HepG2 (cell line): ENCODE results near the gene MFGE8. TPM values are rescaled to one million over a fixed set of nuclear protein-coding genes. Genes with fewer than 3 reads are reported as not detected.

Experiments used
- ATAC-seq: fragments of 200-7000 bp; cut with Tn5 transposase; 3 replicates; pipeline ENCODE4 v1.9.1; 2020; ENCODE audit warnings: mild to moderate bottlenecking, moderate library complexity
- BruUV-seq: library from RNA; stranded (reverse); fragments of 400-500 nt; replicated peaks from 2 replicates; lab custom pipeline; 2021; lab: Mats Ljungman, UMichigan
- CTCF ChIA-PET: fragments of 300-600 bp; formaldehyde crosslinking; extraction: SDS; loops from one replicate; lab custom pipeline; 2021; ENCODE audit warnings: low total read pairs, inconsistent platforms, low intra/inter-chr PET ratio; lab: Yijun Ruan, JAX
- POLR2A ChIA-PET: fragments of 350-600 bp; sonication (Branson Sonifier 250); formaldehyde crosslinking; loops from one replicate; lab custom pipeline; 2020; ENCODE audit warnings: antibody characterized with exemption, inconsistent platforms; lab: Yijun Ruan, JAX
- DNase-seq: peaks from one replicate; pipeline ENCODE4 v3.0.0-alpha.2; 2015; ENCODE audit warnings: low spot score
- FAIRE-seq: peaks from 3 replicates; lab custom pipeline; 2011; peaks lifted over from hg19 to GRCh38; lab: Jason Lieb, UNC
- H2AFZ ChIP-seq: one replicate; pipeline ENCODE4 v1.6.1; 2011; ENCODE audit warnings: low read length, inconsistent platforms
- H3K27ac ChIP-seq: fragments of 300-600 bp; 3 replicates; pipeline ENCODE4 v1.8.0; 2011; ENCODE audit warnings: mixed run types, mild to moderate bottlenecking, mixed read lengths, low read length, inconsistent platforms; ENCODE audit not compliant: insufficient read depth; ENCODE audit errors: extremely low read length
- H3K27me3 ChIP-seq, 2 experiments: fragments of 200-600 bp in 1 of 2; 2 replicates in 1 of 2; 3 replicates in 1 of 2; pipeline versions ENCODE4 v1.6.0 to v1.8.0; 2011; ENCODE audit warnings: low read length in 2 of 2, mild to moderate bottlenecking in 2 of 2, moderate library complexity in 2 of 2, inconsistent platforms in 1 of 2; ENCODE audit not compliant: insufficient read depth in 2 of 2, control insufficient read depth in 1 of 2
- H3K36me3 ChIP-seq, 2 experiments: fragments of 200-600 bp in 1 of 2; replicated peaks in 1 of 2; 2 replicates in 1 of 2; 3 replicates in 1 of 2; pipeline versions ENCODE4 v1.5.1 to v1.8.0; 2011; ENCODE audit warnings: low read length in 2 of 2, inconsistent platforms in 1 of 2; ENCODE audit not compliant: insufficient read depth in 2 of 2, control insufficient read depth in 1 of 2
- H3K4me1 ChIP-seq: 2 replicates; pipeline ENCODE4 v1.5.1; 2012; ENCODE audit warnings: low read length, inconsistent platforms; ENCODE audit not compliant: insufficient read depth
- H3K4me2 ChIP-seq: 2 replicates; pipeline ENCODE4 v1.6.0; 2011; ENCODE audit warnings: low read depth, low read length, inconsistent platforms
- H3K4me3 ChIP-seq, 3 experiments: fragments of 200-600 bp in 1 of 3; sonication (generic), shearing (Covaris generic) in 1 of 3; replicated peaks in 1 of 3; 2 replicates each; pipeline ENCODE4 v1.5.1; 2011 to 2016; ENCODE audit warnings: low read length in 3 of 3, inconsistent platforms in 2 of 3, low read depth in 2 of 3, mild to moderate bottlenecking in 2 of 3, control low read depth in 1 of 3, mixed read lengths in 1 of 3; ENCODE audit not compliant: insufficient read depth in 1 of 3
- H3K79me2 ChIP-seq: one replicate; pipeline ENCODE4 v1.6.1; 2011; ENCODE audit warnings: low read length, inconsistent platforms; ENCODE audit not compliant: insufficient read depth
- H3K9ac ChIP-seq: 2 replicates; pipeline ENCODE4 v1.6.0; 2011; ENCODE audit warnings: mild to moderate bottlenecking, low read depth, low read length, inconsistent platforms; ENCODE audit not compliant: insufficient read depth
- H3K9me3 ChIP-seq: 2 replicates; pipeline ENCODE4 v1.5.1; 2012; ENCODE audit warnings: mild to moderate bottlenecking, low read length
- H4K20me1 ChIP-seq: 2 replicates; pipeline ENCODE4 v1.6.0; 2011; ENCODE audit warnings: inconsistent platforms, mild to moderate bottlenecking, low read length, moderate library complexity; ENCODE audit not compliant: insufficient read depth
- ADNP ChIP-seq: sonication (generic); formaldehyde crosslinking; IDR thresholded peaks from 2 replicates; pipeline ENCODE4 v1.4.0; 2020; ENCODE audit warnings: missing genetic modification reagents
- ARNTL ChIP-seq: sonication (generic); formaldehyde crosslinking; IDR thresholded peaks from 2 replicates; pipeline ENCODE4 v1.4.0; 2020; ENCODE audit warnings: mild to moderate bottlenecking, missing genetic modification reagents
- MTA3 ChIP-seq: sonication (generic); formaldehyde crosslinking; IDR thresholded peaks from 2 replicates; pipeline ENCODE4 v1.4.0; 2020; ENCODE audit warnings: missing genetic modification reagents
- WGBS: methylation state at CpG from one replicate; pipeline ENCODE4 v1.1.6; 2017; ENCODE audit warnings: low lambda C conversion rate; 5-methylcytosine and 5-hydroxymethylcytosine counted together
- in situ Hi-C: cut with HindIII; loops from 2 replicates; pipeline ENCODE4 v1.10.0; 2017; ENCODE audit warnings: low pct_unique_long_range_greater_than_20kb; ENCODE audit not compliant: extremely low pct_ligation_motif_present
- intact Hi-C: fragments of 100-400 bp; cut with micrococcal nuclease; formaldehyde crosslinking; loops from one replicate; pipeline ENCODE4 v1.10.0; 2022; ENCODE audit not compliant: unreplicated experiment
- polyA plus RNA-seq, 8 experiments: library from polyadenylated mRNA; depleted of rRNA in 3 of 8; stranded (reverse) in 7 of 8; unstranded in 1 of 8; fragments of >200 nt; fragmentation: Illumina TruSeq in 4 of 8; extraction: Trizol in 4 of 8; gene quantifications; 2 replicates each; pipeline versions ENCODE4 v1.2.1 to v1.2.3, GENCODE V29; 2011 to 2016; ENCODE audit warnings: low read depth in 4 of 8, missing spikeins in 1 of 8, mixed read lengths in 1 of 8; ENCODE audit not compliant: insufficient read depth in 1 of 8
- total RNA-seq, 5 experiments: library from RNA; depleted of rRNA; stranded (reverse); fragments of >200 nt; fragmentation: Illumina TruSeq; extraction: Trizol; gene quantifications; 2 replicates each; pipeline ENCODE4 v1.2.3, GENCODE V29; 2016; ENCODE audit warnings: low read depth in 1 of 5
- TF ChIP-seq, protein P1 (sequence below), 2 experiments: fragments of 450-650 bp in 1 of 2; sonication (generic) in 1 of 2; formaldehyde crosslinking; IDR thresholded peaks; 2 replicates each; pipeline versions ENCODE4 v1.5.0 to v1.8.0; 2020 to 2022; ENCODE audit warnings: mild to moderate bottlenecking in 1 of 2, missing genetic modification reagents in 1 of 2
- TF ChIP-seq, protein P2 (sequence below): IDR thresholded peaks from 2 replicates; pipeline ENCODE4 v1.6.1; 2016; ENCODE audit warnings: low read depth, missing genetic modification reagents, missing compliant biosample characterization
- TF ChIP-seq, protein P3 (sequence below): sonication (generic); formaldehyde crosslinking; IDR thresholded peaks from 2 replicates; pipeline ENCODE4 v1.4.0; 2020; ENCODE audit warnings: mild to moderate bottlenecking, missing genetic modification reagents
- TF ChIP-seq, protein P4 (sequence below): sonication (generic); formaldehyde crosslinking; IDR thresholded peaks from 2 replicates; pipeline ENCODE4 v1.4.0; 2020; ENCODE audit warnings: missing genetic modification reagents
- TF ChIP-seq, protein P5 (sequence below): sonication (generic); formaldehyde crosslinking; IDR thresholded peaks from 2 replicates; pipeline ENCODE4 v1.4.0; 2020; ENCODE audit warnings: missing genetic modification reagents, borderline replicate concordance

Gene MFGE8
- total and polyA plus RNA-seq, 2 of the 13 experiments (the other 11 are each of a cell fraction or from before 2014, with no cell fraction given), result 3.4 to 22.1 TPM

DNA sequence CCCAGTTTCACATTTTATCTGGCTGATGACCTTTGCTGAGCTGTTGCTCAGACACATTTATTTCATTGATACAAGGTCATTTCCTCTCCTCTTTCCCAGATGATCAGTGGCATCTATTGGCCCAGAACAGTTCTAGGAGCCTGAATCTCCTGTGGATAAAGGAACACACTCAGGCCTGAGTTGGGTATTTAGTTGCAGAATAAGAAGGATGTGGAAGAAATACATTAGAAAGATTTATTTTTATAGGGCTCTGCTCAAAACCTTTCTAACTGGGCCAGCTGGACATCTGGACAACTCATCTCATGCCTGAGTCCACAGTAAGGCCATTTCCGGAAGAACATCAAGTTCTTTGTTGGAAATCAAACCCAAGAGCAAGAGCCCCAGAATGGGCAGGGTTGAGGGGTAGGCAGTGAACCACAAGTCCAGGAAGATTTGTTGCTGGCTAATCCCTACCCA is 19.7 kb upstream of the MFGE8 start:
- intact Hi-C loops (no loop called here), in situ Hi-C loops (no loop called here)
- ChIA-PET CTCF (no interaction called here), POLR2A (no interaction called here)
- FAIRE-seq, result no peak
- no TSS peak for BruUV-seq
- H3K4me3 ChIP-seq, result no peak overlapping the region
- H3K36me3 ChIP-seq, result no peaks in the 10 kb centered on the region
- no peak overlapping the region for H3K4me2 ChIP-seq
- H3K9ac ChIP-seq, result no peak overlapping the region
- peaks cover 26% of the 10 kb centered on the region for H3K4me1 ChIP-seq
- WGBS, result 100% methylated on average over 1 of the region's 1 CpG
- H2AFZ ChIP-seq, result no peak overlapping the region
- no peak overlapping the region for H3K27ac ChIP-seq
- no peak for ATAC-seq
- no peaks in the 10 kb centered on the region for H3K79me2 ChIP-seq
- H3K9me3 ChIP-seq, result no peaks in the 10 kb centered on the region
- no peak for DNase-seq
- no peaks in the 10 kb centered on the region for H4K20me1 ChIP-seq
- no peaks in the 10 kb centered on the region for H3K27me3 ChIP-seq
- TF ChIP-seq MTA3 (CRISPR knock-in tag), result no peak
- no peak for TF ChIP-seq ARNTL (CRISPR knock-in tag)
- no peak for TF ChIP-seq ADNP
- TF ChIP-seq, protein P1, sequence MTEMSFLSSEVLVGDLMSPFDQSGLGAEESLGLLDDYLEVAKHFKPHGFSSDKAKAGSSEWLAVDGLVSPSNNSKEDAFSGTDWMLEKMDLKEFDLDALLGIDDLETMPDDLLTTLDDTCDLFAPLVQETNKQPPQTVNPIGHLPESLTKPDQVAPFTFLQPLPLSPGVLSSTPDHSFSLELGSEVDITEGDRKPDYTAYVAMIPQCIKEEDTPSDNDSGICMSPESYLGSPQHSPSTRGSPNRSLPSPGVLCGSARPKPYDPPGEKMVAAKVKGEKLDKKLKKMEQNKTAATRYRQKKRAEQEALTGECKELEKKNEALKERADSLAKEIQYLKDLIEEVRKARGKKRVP (CRISPR knock-in tag; IDR thresholded peaks at IDR 0.05), result no peak
- TF ChIP-seq, protein P2, sequence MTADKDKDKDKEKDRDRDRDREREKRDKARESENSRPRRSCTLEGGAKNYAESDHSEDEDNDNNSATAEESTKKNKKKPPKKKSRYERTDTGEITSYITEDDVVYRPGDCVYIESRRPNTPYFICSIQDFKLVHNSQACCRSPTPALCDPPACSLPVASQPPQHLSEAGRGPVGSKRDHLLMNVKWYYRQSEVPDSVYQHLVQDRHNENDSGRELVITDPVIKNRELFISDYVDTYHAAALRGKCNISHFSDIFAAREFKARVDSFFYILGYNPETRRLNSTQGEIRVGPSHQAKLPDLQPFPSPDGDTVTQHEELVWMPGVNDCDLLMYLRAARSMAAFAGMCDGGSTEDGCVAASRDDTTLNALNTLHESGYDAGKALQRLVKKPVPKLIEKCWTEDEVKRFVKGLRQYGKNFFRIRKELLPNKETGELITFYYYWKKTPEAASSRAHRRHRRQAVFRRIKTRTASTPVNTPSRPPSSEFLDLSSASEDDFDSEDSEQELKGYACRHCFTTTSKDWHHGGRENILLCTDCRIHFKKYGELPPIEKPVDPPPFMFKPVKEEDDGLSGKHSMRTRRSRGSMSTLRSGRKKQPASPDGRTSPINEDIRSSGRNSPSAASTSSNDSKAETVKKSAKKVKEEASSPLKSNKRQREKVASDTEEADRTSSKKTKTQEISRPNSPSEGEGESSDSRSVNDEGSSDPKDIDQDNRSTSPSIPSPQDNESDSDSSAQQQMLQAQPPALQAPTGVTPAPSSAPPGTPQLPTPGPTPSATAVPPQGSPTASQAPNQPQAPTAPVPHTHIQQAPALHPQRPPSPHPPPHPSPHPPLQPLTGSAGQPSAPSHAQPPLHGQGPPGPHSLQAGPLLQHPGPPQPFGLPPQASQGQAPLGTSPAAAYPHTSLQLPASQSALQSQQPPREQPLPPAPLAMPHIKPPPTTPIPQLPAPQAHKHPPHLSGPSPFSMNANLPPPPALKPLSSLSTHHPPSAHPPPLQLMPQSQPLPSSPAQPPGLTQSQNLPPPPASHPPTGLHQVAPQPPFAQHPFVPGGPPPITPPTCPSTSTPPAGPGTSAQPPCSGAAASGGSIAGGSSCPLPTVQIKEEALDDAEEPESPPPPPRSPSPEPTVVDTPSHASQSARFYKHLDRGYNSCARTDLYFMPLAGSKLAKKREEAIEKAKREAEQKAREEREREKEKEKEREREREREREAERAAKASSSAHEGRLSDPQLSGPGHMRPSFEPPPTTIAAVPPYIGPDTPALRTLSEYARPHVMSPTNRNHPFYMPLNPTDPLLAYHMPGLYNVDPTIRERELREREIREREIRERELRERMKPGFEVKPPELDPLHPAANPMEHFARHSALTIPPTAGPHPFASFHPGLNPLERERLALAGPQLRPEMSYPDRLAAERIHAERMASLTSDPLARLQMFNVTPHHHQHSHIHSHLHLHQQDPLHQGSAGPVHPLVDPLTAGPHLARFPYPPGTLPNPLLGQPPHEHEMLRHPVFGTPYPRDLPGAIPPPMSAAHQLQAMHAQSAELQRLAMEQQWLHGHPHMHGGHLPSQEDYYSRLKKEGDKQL (CRISPR knock-in tag), result no peak
- TF ChIP-seq, protein P3, sequence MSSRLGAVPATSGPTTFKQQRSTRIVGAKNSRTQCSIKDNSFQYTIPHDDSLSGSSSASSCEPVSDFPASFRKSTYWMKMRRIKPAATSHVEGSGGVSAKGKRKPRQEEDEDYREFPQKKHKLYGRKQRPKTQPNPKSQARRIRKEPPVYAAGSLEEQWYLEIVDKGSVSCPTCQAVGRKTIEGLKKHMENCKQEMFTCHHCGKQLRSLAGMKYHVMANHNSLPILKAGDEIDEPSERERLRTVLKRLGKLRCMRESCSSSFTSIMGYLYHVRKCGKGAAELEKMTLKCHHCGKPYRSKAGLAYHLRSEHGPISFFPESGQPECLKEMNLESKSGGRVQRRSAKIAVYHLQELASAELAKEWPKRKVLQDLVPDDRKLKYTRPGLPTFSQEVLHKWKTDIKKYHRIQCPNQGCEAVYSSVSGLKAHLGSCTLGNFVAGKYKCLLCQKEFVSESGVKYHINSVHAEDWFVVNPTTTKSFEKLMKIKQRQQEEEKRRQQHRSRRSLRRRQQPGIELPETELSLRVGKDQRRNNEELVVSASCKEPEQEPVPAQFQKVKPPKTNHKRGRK (CRISPR knock-in tag), result no peak
- TF ChIP-seq, protein P4, sequence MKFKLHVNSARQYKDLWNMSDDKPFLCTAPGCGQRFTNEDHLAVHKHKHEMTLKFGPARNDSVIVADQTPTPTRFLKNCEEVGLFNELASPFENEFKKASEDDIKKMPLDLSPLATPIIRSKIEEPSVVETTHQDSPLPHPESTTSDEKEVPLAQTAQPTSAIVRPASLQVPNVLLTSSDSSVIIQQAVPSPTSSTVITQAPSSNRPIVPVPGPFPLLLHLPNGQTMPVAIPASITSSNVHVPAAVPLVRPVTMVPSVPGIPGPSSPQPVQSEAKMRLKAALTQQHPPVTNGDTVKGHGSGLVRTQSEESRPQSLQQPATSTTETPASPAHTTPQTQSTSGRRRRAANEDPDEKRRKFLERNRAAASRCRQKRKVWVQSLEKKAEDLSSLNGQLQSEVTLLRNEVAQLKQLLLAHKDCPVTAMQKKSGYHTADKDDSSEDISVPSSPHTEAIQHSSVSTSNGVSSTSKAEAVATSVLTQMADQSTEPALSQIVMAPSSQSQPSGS, result no peak
- TF ChIP-seq, protein P5, sequence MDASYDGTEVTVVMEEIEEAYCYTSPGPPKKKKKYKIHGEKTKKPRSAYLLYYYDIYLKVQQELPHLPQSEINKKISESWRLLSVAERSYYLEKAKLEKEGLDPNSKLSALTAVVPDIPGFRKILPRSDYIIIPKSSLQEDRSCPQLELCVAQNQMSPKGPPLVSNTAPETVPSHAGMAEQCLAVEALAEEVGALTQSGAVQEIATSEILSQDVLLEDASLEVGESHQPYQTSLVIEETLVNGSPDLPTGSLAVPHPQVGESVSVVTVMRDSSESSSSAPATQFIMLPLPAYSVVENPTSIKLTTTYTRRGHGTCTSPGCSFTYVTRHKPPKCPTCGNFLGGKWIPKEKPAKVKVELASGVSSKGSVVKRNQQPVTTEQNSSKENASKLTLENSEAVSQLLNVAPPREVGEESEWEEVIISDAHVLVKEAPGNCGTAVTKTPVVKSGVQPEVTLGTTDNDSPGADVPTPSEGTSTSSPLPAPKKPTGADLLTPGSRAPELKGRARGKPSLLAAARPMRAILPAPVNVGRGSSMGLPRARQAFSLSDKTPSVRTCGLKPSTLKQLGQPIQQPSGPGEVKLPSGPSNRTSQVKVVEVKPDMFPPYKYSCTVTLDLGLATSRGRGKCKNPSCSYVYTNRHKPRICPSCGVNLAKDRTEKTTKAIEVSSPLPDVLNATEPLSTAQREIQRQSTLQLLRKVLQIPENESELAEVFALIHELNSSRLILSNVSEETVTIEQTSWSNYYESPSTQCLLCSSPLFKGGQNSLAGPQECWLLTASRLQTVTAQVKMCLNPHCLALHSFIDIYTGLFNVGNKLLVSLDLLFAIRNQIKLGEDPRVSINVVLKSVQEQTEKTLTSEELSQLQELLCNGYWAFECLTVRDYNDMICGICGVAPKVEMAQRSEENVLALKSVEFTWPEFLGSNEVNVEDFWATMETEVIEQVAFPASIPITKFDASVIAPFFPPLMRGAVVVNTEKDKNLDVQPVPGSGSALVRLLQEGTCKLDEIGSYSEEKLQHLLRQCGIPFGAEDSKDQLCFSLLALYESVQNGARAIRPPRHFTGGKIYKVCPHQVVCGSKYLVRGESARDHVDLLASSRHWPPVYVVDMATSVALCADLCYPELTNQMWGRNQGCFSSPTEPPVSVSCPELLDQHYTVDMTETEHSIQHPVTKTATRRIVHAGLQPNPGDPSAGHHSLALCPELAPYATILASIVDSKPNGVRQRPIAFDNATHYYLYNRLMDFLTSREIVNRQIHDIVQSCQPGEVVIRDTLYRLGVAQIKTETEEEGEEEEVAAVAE (CRISPR knock-in tag), result no peak
